Sigmoid colon (tissue), 7 donors: Measurements from ENCODE around the gene CD247. TPM values are rescaled to one million over a fixed set of nuclear protein-coding genes. Genes with fewer than 3 reads are reported as not detected.

Experiments
- DNase-seq: peaks from one replicate; pipeline ENCODE4 v3.0.0-alpha.2; 2019
- H3K27ac ChIP-seq, 4 donors: fragments of 200-600 bp; sonication (generic); one replicate each; pipeline ENCODE4 v1.5.1; 2016 to 2019; ENCODE audit warnings: mild to moderate bottlenecking in 1 of 4
- H3K27me3 ChIP-seq, 3 donors: fragments of 200-600 bp; sonication (generic); one replicate each; pipeline ENCODE4 v1.5.1; 2019; ENCODE audit warnings: mild to moderate bottlenecking in 1 of 3
- H3K36me3 ChIP-seq, 4 donors: fragments of 200-600 bp; sonication (generic); one replicate each; pipeline ENCODE4 v1.5.1; 2016 to 2019
- H3K4me1 ChIP-seq, 4 donors: fragments of 200-600 bp; sonication (generic); one replicate each; pipeline ENCODE4 v1.5.1; 2017 to 2019
- H3K4me3 ChIP-seq, 4 donors: fragments of 200-600 bp; sonication (generic); one replicate each; pipeline ENCODE4 v1.5.1; 2017 to 2019; ENCODE audit warnings: mild to moderate bottlenecking in 2 of 4, moderate library complexity in 1 of 4
- H3K9me3 ChIP-seq, 4 donors: fragments of 200-600 bp in 3 of 4; sonication (generic) in 3 of 4; one replicate each; pipeline versions ENCODE4 v1.5.1 to v1.6.1; 2013 to 2019
- CTCF ChIP-seq, 4 experiments: fragments of 450-650 bp in 3 of 4; fragments of 200-600 bp in 1 of 4; IDR thresholded peaks; one replicate each; pipeline ENCODE4 v1.5.1; 2016 to 2019; ENCODE audit warnings: antibody characterized with exemption in 4 of 4, mild to moderate bottlenecking in 3 of 4, moderate library complexity in 2 of 4
- EP300 ChIP-seq, 4 donors: sonication (generic); formaldehyde crosslinking; IDR thresholded peaks; one replicate each; pipeline ENCODE4 v1.6.1; 2017; ENCODE audit warnings: antibody characterized with exemption in 4 of 4
- POLR2A ChIP-seq, 2 donors: fragments of 450-650 bp; IDR thresholded peaks; one replicate each; pipeline ENCODE4 v1.6.1; 2016; ENCODE audit warnings: antibody characterized with exemption in 2 of 2, mild to moderate bottlenecking in 2 of 2, moderate library complexity in 2 of 2
- POLR2AphosphoS5 ChIP-seq, 4 donors: sonication (generic); formaldehyde crosslinking; IDR thresholded peaks; one replicate each; pipeline ENCODE4 v1.6.1; 2017; ENCODE audit warnings: antibody characterized with exemption in 4 of 4
- WGBS, 2 donors: extraction: QIAGEN DNeasy Blood & Tissue Kit; methylation state at CpG; one replicate each; pipeline ENCODE4 v1.1.7; 2013; 5-methylcytosine and 5-hydroxymethylcytosine counted together
- intact Hi-C: fragments of 100-400 bp; cut with DNase I; formaldehyde crosslinking; loops from one replicate; pipeline ENCODE4 v1.15.1; 2023
- polyA plus RNA-seq, 3 donors: library from polyadenylated mRNA; stranded (reverse); fragments of 200-250 nt; gene quantifications; one replicate each; pipeline ENCODE4 v1.2.3, GENCODE V29; 2013
- total RNA-seq, 4 donors: library from RNA; depleted of rRNA; stranded (reverse); fragments of >200 nt; gene quantifications; one replicate each; pipeline ENCODE4 v1.1.0, GENCODE V29; 2016
- donor health status: healthy with polysubstance abuse.
- donor health status: Bipolar disorder and iron deficiency.
- donor health status: healthy.

Gene CD247
- total and polyA plus RNA-seq, 7 donors = 0.36 to 20.3 (median 1.4) TPM; not detected in 3

GRCh38 chr1:167491586-167492461 is 26.5 kb downstream of the CD247 start:
- Histone ChIP-seq H3K27me3 (peaks cover 0 to 9% (median 0%) of the 10 kb centered on the region in 3 donors), H3K27ac (no peak overlapping the region), H3K4me3 (no peak overlapping the region), H3K9me3 (no peaks in the 10 kb centered on the region), H3K4me1 (no peaks in the 10 kb centered on the region), H3K36me3 (no peaks in the 10 kb centered on the region)
- peak; percentile 13 for DNase-seq
- intact Hi-C loops = no loop called here
- TF ChIP-seq CTCF (IDR thresholded peaks at IDR 0.05) = no peak
- no peak for TF ChIP-seq EP300 (IDR thresholded peaks at IDR 0.05)
- no peak for TF ChIP-seq POLR2AphosphoS5 (IDR thresholded peaks at IDR 0.05)
- no peak for TF ChIP-seq POLR2A (IDR thresholded peaks at IDR 0.05)
- 63 to 79% methylated on average over 12 of the region's 12 CpGs for WGBS, 2 donors

GRCh38 chr1:167490765-167491164 is 27.6 kb downstream of the CD247 start:
- intact Hi-C loops = no loop called here
- DNase-seq = no peak
- Histone ChIP-seq H3K36me3 (no peaks in the 10 kb centered on the region), H3K4me1 (no peaks in the 10 kb centered on the region), H3K27me3 (peaks cover 0 to 9% (median 0%) of the 10 kb centered on the region in 3 donors), H3K4me3 (no peak overlapping the region), H3K27ac (no peak overlapping the region), H3K9me3 (no peaks in the 10 kb centered on the region)
- no peak for TF ChIP-seq POLR2AphosphoS5 (IDR thresholded peaks at IDR 0.05)
- TF ChIP-seq CTCF (IDR thresholded peaks at IDR 0.05) = no peak
- no peak for TF ChIP-seq POLR2A (IDR thresholded peaks at IDR 0.05)
- TF ChIP-seq EP300 (IDR thresholded peaks at IDR 0.05) = no peak
- WGBS, 2 donors = 80 to 84% methylated on average over 5 of the region's 5 CpGs

GRCh38 chr1:167489571-167490340 is 28.6 kb downstream of the CD247 start:
- H3K9me3 ChIP-seq = no peaks in the 10 kb centered on the region
- DNase-seq = no peak
- WGBS, 2 donors = 78 to 87% methylated on average over 20 of the region's 20 CpGs
- TF ChIP-seq EP300 (IDR thresholded peaks at IDR 0.05) (no peak), POLR2A (IDR thresholded peaks at IDR 0.05) (no peak)
- intact Hi-C loops = no loop called here
- no peaks in the 10 kb centered on the region for H3K36me3 ChIP-seq
- no peak overlapping the region for H3K27ac ChIP-seq
- H3K4me1 ChIP-seq = no peaks in the 10 kb centered on the region
- peaks cover 0 to 9% (median 0%) of the 10 kb centered on the region in 3 donors for H3K27me3 ChIP-seq
- H3K4me3 ChIP-seq = no peak overlapping the region

GRCh38 chr1:167488786-167489185 is 29.5 kb downstream of the CD247 start:
- H3K27me3 ChIP-seq = peaks cover 0 to 7% (median 0%) of the 10 kb centered on the region in 3 donors
- no peak overlapping the region for H3K4me3 ChIP-seq
- intact Hi-C loops = no loop called here
- no peaks in the 10 kb centered on the region for H3K9me3 ChIP-seq
- WGBS, 2 donors = 34 to 46% methylated on average over 14 of the region's 14 CpGs
- no peaks in the 10 kb centered on the region for H3K36me3 ChIP-seq
- TF ChIP-seq POLR2A (IDR thresholded peaks at IDR 0.05) (no peak), EP300 (IDR thresholded peaks at IDR 0.05) (no peak), POLR2AphosphoS5 (IDR thresholded peaks at IDR 0.05) (no peak), CTCF (IDR thresholded peaks at IDR 0.05) (no peak)
- no peak overlapping the region for H3K27ac ChIP-seq
- no peaks in the 10 kb centered on the region for H3K4me1 ChIP-seq
- no peak for DNase-seq

GRCh38 chr1:167487614-167488013 is 30.7 kb downstream of the CD247 start:
- Histone ChIP-seq H3K27me3 (no peaks in the 10 kb centered on the region), H3K4me3 (no peak overlapping the region), H3K36me3 (no peaks in the 10 kb centered on the region), H3K4me1 (no peaks in the 10 kb centered on the region), H3K9me3 (no peaks in the 10 kb centered on the region), H3K27ac (no peak overlapping the region)
- WGBS, 2 donors = 90 to 93% methylated on average over 3 of the region's 3 CpGs
- intact Hi-C loops = no loop called here
- no peak for DNase-seq
- TF ChIP-seq POLR2AphosphoS5 (IDR thresholded peaks at IDR 0.05) (no peak), POLR2A (IDR thresholded peaks at IDR 0.05) (no peak), CTCF (IDR thresholded peaks at IDR 0.05) (no peak), EP300 (IDR thresholded peaks at IDR 0.05) (no peak)
